IPS DF 6.9 (cell line): ENCODE results near the gene RET.
A peak's percentile ranks its signal among the peaks of the same experiment; 100 is the strongest.

Experiments used
- DNase-seq: peaks from one replicate; pipeline ENCODE4 v3.0.0-alpha.2; 2013; ENCODE audit warnings: low read depth, low spot score
- H3K27ac ChIP-seq: one replicate; pipeline ENCODE4 v1.5.1; 2013; ENCODE audit warnings: low read length, control low read depth
- H3K27me3 ChIP-seq: 2 replicates; pipeline ENCODE4 v1.6.1; 2013; ENCODE audit warnings: mild to moderate bottlenecking, low read length; ENCODE audit not compliant: control insufficient read depth, insufficient read depth
- H3K36me3 ChIP-seq: 2 replicates; pipeline ENCODE4 v1.6.1; 2013; ENCODE audit warnings: low read length; ENCODE audit not compliant: control insufficient read depth, insufficient read depth
- H3K4me1 ChIP-seq: 2 replicates; pipeline ENCODE4 v1.6.1; 2013; ENCODE audit warnings: low read length; ENCODE audit not compliant: control insufficient read depth, insufficient read depth
- H3K4me3 ChIP-seq: 2 replicates; pipeline ENCODE4 v1.5.1; 2013; ENCODE audit warnings: mild to moderate bottlenecking, low read length
- H3K9me3 ChIP-seq: 2 replicates; pipeline ENCODE4 v1.6.1; 2013; ENCODE audit warnings: low read length, inconsistent platforms; ENCODE audit not compliant: control insufficient read depth, insufficient read depth
- WGBS: extraction: QIAGEN DNeasy Blood & Tissue Kit; methylation state at CpG from one replicate; pipeline ENCODE4 v1.1.7; 2013; ENCODE audit warnings: mixed read lengths, missing lambda C conversion rate; ENCODE audit not compliant: insufficient read length, insufficient coverage; 5-methylcytosine and 5-hydroxymethylcytosine counted together

The RET gene

DNA sequence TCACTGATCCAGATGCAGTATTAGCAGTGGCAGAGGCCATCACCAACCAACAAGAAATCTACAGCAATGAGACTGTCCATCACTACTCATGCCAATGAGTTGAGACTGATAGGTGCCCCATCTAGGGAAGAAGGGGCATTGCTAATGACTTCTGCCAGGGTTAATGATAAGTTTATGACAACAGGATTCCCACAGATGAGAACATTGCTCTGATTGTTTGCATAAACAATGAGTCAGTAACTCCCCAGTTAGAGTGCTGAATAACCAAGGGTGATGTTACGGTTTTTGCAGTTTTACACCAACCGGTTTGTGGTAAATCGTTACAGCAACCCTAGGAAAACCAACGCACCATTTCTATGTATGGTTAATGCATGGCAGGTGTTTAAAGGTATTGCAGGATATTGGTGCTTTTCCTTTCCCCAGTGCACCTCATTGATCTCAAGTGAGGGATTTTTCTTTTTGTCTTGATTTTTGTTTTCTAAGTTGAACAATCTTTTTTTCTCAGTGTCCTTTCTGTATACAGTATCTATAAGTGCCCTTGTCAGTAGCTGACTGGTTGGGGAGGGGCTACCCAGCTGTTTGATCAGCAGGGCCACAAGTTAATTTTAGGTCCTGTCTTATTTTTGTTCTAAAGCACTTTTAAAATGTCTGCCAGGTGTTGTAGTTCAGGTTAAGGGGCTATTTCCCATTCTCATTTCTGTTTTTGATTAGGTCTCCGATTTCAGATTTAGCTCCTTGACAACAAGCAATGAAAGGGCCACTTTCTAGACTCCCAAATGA lies 57.4 kb downstream of the RET start:
- Histone ChIP-seq H3K4me3 (no peak overlapping the region), H3K27me3 (no peaks in the 10 kb centered on the region), H3K9me3 (no peaks in the 10 kb centered on the region), H3K4me1 (no peaks in the 10 kb centered on the region), H3K27ac (no peak overlapping the region), H3K36me3 (no peaks in the 10 kb centered on the region)
- DNase-seq: no peak
- no CpG with 5 or more reads among the region's 5 CpGs for WGBS

DNA sequence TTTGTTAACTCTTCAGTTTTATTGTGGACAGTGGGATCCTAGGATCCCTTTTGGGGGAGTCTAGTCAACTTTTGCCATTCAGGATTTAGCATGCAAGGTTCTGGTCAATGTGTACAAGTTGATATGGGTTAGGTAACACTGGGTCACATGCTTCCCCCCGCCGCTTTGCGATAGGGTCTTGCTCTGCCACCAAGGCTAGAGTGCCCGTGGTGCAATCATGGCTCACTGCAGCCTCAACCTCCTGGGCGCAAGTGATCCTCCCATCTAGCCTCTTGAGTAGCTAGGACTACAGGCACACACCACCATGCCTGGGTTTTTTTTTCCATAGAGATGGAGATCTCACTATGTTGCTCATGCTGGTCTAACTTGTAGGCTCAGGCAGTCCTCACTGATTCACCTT lies 58.2 kb downstream of the RET start:
- Histone ChIP-seq H3K27ac (no peak overlapping the region), H3K4me3 (no peak overlapping the region), H3K27me3 (no peaks in the 10 kb centered on the region), H3K4me1 (no peaks in the 10 kb centered on the region), H3K9me3 (no peaks in the 10 kb centered on the region), H3K36me3 (no peaks in the 10 kb centered on the region)
- no CpG with 5 or more reads among the region's 5 CpGs for WGBS
- no peak for DNase-seq

GRCh38 chr10:43135656-43136055 lies 58.8 kb downstream of the RET start:
- no CpG with 5 or more reads among the region's 2 CpGs for WGBS

GRCh38 chr10:43136432-43136831 lies 59.6 kb downstream of the RET start:
- no peak for DNase-seq
- Histone ChIP-seq H3K9me3 (no peaks in the 10 kb centered on the region), H3K36me3 (no peaks in the 10 kb centered on the region), H3K4me3 (no peak overlapping the region), H3K27me3 (no peaks in the 10 kb centered on the region), H3K4me1 (no peaks in the 10 kb centered on the region), H3K27ac (no peak overlapping the region)
- no CpG with 5 or more reads among the region's 5 CpGs for WGBS

More at GRCh38 chr10:43135656-43136055, 58.8 kb downstream of the RET start:
- Histone ChIP-seq H3K4me3 (no peak overlapping the region), H3K4me1 (no peaks in the 10 kb centered on the region), H3K9me3 (no peaks in the 10 kb centered on the region), H3K27me3 (no peaks in the 10 kb centered on the region), H3K27ac (no peak overlapping the region), H3K36me3 (no peaks in the 10 kb centered on the region)
- DNase-seq: no peak

- H3K36me3 ChIP-seq: no peaks in the 10 kb centered on the region
- H3K27me3 ChIP-seq: no peaks in the 10 kb centered on the region
- no peak overlapping the region for H3K27ac ChIP-seq
- H3K4me1 ChIP-seq: no peaks in the 10 kb centered on the region
- H3K4me3 ChIP-seq: peak overlapping the region; percentile 81; the same call in 1 of the 2 replicates
- H3K9me3 ChIP-seq: no peaks in the 10 kb centered on the region
- no peak for DNase-seq
- no CpG with 5 or more reads among the region's 27 CpGs for WGBS
Observed at GRCh38 chr10:43136995-43137716, 60.3 kb downstream of the RET start.

DNA sequence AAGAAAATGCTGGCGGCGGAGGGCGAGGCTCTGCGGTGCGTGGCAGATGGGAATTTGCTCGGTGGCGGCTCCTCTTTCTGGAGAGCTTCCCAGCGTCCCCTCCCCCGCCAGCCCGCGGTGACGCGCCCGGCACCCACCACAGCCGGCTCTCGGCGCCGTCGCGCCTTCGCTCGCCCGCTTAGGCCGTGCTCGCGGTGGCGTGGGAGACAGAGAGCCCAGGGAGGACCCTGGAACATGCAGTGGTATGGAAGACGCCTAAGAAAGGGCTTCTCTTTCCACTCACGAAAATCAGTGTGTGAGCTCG lies 60.8 kb downstream of the RET start:
- H3K4me3 ChIP-seq: peak overlapping the region; percentile 81
- H3K9me3 ChIP-seq: no peaks in the 10 kb centered on the region
- H3K27me3 ChIP-seq: no peaks in the 10 kb centered on the region
- no peak for DNase-seq
- no CpG with 5 or more reads among the region's 30 CpGs for WGBS
- no peak overlapping the region for H3K27ac ChIP-seq
- no peaks in the 10 kb centered on the region for H3K36me3 ChIP-seq
- no peaks in the 10 kb centered on the region for H3K4me1 ChIP-seq

DNA sequence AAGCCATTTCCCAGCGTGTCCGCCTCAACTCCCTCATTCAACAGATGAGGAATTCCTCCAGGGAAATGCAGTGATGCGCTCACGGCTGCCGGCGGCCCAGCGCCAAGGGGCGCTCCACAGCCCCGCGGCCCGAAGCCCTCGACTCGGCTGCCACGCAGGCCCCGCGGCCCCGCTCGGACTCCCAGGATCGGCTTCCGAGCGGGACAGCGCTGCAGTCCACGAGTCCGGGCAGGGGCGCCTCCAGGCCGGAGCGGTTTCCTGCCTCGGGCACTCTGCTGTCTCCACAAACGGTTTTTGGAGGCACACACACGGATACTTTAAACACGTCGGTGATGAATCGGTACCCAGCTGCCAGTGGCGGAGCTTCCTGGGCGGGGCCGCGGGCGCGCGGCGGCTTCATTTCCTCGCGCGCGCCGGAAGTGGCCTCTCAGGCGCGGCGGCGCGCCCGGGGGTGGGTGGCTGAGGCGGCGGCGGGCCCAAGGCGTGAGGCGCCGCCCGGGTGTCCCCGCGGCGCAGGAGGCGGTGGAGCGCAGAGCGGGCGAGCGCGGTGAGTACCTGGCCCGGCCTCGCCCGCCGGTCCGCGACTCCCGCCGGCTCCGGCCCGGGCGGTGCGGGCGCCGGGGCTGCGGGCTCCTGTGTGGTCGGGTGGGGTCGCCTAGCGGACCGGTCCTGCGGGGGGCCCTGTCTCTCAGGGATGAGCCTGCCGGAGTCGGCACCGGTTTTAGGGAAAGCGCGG lies 61.3 kb downstream of the RET start, which contains the start of gene CSGALNACT2:
Gene CSGALNACT2 (plus strand): TSS at position 425 of the 736 bp plus-strand sequence. CDS start 16,705 bp downstream, outside the sequence.
- H3K36me3 ChIP-seq: no peaks in the 10 kb centered on the region
- DNase-seq: peak; percentile 22
- H3K4me1 ChIP-seq: no peaks in the 10 kb centered on the region
- H3K9me3 ChIP-seq: no peaks in the 10 kb centered on the region
- H3K27me3 ChIP-seq: no peaks in the 10 kb centered on the region
- no CpG with 5 or more reads among the region's 93 CpGs for WGBS
- peak within 1 kb of the TSS; percentile 81 for H3K4me3 ChIP-seq
- H3K27ac ChIP-seq: no peak within 1 kb of the TSS

- no peaks in the 10 kb centered on the region for H3K9me3 ChIP-seq
- WGBS: no CpG with 5 or more reads among the region's 22 CpGs
- no peak for DNase-seq
- no peaks in the 10 kb centered on the region; the same call in 1 of the 2 replicates for H3K4me1 ChIP-seq
- H3K27me3 ChIP-seq: no peaks in the 10 kb centered on the region
- H3K27ac ChIP-seq: no peak overlapping the region
- peak overlapping the region; percentile 81; the same call in 1 of the 2 replicates for H3K4me3 ChIP-seq
- H3K36me3 ChIP-seq: no peaks in the 10 kb centered on the region
Observed at GRCh38 chr10:43138757-43139241, 61.9 kb downstream of the RET start.

DNA sequence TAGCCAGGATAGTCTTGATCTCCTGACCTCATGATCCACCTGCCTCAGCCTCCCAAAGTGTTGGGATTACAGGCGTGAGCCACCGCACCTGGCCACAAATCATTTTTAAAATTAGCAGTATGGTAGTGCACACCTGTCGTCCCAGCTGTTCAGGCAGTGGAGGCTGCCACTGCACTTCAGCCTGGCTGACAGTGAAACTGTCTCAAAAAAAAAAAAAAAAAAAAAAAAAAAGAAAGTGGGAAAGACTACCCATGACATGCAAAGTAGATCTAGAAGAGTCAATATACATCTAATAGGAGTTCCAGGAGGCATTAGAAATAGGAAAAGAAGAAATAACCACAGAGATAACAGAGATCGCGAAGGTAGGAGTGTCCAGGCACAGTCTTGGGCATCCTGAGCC lies 64.6 kb downstream of the RET start:
- Histone ChIP-seq H3K4me1 (no peaks in the 10 kb centered on the region; the same call in 1 of the 2 replicates), H3K27me3 (no peaks in the 10 kb centered on the region), H3K27ac (no peak overlapping the region), H3K9me3 (no peaks in the 10 kb centered on the region), H3K36me3 (no peaks in the 10 kb centered on the region), H3K4me3 (no peak overlapping the region)
- no CpG with 5 or more reads among the region's 5 CpGs for WGBS
- no peak for DNase-seq

- no CpG with 5 or more reads among the region's 6 CpGs for WGBS
- Histone ChIP-seq H3K9me3 (no peaks in the 10 kb centered on the region), H3K36me3 (no peaks in the 10 kb centered on the region), H3K27me3 (no peaks in the 10 kb centered on the region), H3K4me1 (no peaks in the 10 kb centered on the region; the same call in 1 of the 2 replicates), H3K4me3 (no peak overlapping the region), H3K27ac (no peak overlapping the region)
- DNase-seq: no peak
Observed at GRCh38 chr10:43145311-43145710, 68.4 kb downstream of the RET start.
